HAP-1 (cell line): ENCODE measurements around the gene PRKAB1.
"Not testable (repeated sequence)": the region's sequence is repeated elsewhere in the genome, so short reads cannot be mapped to it uniquely, and the experiment has no call there.

Experiments used
- DNase-seq, 2 experiments: peaks; one replicate each; pipeline ENCODE4 v3.0.0-alpha.2; 2016 to 2020; ENCODE audit warnings: low spot score in 2 of 2
- H3K27me3 ChIP-seq: fragments of 250-450 bp; sonication (Bioruptor Pico); 2 replicates; pipeline ENCODE4 v1.5.1; 2020; ENCODE audit warnings: low read depth, mild to moderate bottlenecking, moderate library complexity
- H3K36me3 ChIP-seq: fragments of 250-450 bp; sonication (Bioruptor Pico); replicated peaks from 2 replicates; pipeline ENCODE4 v1.5.1; 2020; ENCODE audit warnings: mild to moderate bottlenecking
- H3K4me1 ChIP-seq: fragments of 250-450 bp; sonication (Bioruptor Pico); 2 replicates; pipeline ENCODE4 v1.5.1; 2020; ENCODE audit warnings: mild to moderate bottlenecking
- H3K4me3 ChIP-seq: fragments of 250-450 bp; sonication (Bioruptor Pico); 2 replicates; pipeline ENCODE4 v1.5.1; 2020; ENCODE audit warnings: mild to moderate bottlenecking, moderate library complexity
- H3K9me3 ChIP-seq: fragments of 250-450 bp; sonication (Bioruptor Pico); 2 replicates; pipeline ENCODE4 v1.5.1; 2020; ENCODE audit warnings: mild to moderate bottlenecking, moderate library complexity
- in situ Hi-C: fragments of 300-500 bp; cut with MboI; formaldehyde crosslinking; loops from 3 replicates; pipeline ENCODE4 v1.14.3; 2020; ENCODE audit warnings: low sequenced_read_pairs, inconsistent platforms, mixed read lengths

The PRKAB1 gene

GRCh38 chr12:119645535-119646059 is 22.3 kb upstream of the PRKAB1 start:
- no peaks in the 10 kb centered on the region for H3K9me3 ChIP-seq
- H3K36me3 ChIP-seq = no peaks in the 10 kb centered on the region
- DNase-seq = no peak
- no peaks in the 10 kb centered on the region for H3K4me1 ChIP-seq
- in situ Hi-C loops = no loop called here
- H3K4me3 ChIP-seq = no peak overlapping the region
- H3K27me3 ChIP-seq = no peaks in the 10 kb centered on the region

- Histone ChIP-seq H3K36me3 (no peaks in the 10 kb centered on the region), H3K4me3 (no peak overlapping the region), H3K4me1 (no peaks in the 10 kb centered on the region), H3K9me3 (0 out of 2 replicates have a peak, but pooled peaks cover 5% of the 10 kb centered on the region), H3K27me3 (no peaks in the 10 kb centered on the region)
- peak in 1 of 2 experiments; percentile 31 for DNase-seq
- in situ Hi-C loops = no loop called here
Measured at GRCh38 chr12:119649202-119649808, 18.6 kb upstream of the PRKAB1 start.

GRCh38 chr12:119652665-119653064 is 15.3 kb upstream of the PRKAB1 start:
- Histone ChIP-seq H3K36me3 (no peaks in the 10 kb centered on the region), H3K4me1 (no peaks in the 10 kb centered on the region), H3K9me3 (0 out of 2 replicates have a peak, but pooled peaks cover 6% of the 10 kb centered on the region), H3K27me3 (no peaks in the 10 kb centered on the region), H3K4me3 (no peak overlapping the region)
- in situ Hi-C loops = no loop called here
- no peak for DNase-seq

- H3K4me1 ChIP-seq, H3K27me3 ChIP-seq, in situ Hi-C loops, H3K4me3 ChIP-seq, H3K9me3 ChIP-seq, H3K36me3 ChIP-seq, DNase-seq: not testable (repeated sequence)
Measured at GRCh38 chr12:119657001-119657400, 10.9 kb upstream of the PRKAB1 start.

GRCh38 chr12:119658166-119658565 is 9.8 kb upstream of the PRKAB1 start:
- H3K27me3 ChIP-seq, DNase-seq, in situ Hi-C loops, H3K4me1 ChIP-seq, H3K36me3 ChIP-seq, H3K9me3 ChIP-seq, H3K4me3 ChIP-seq: not testable (repeated sequence)

GRCh38 chr12:119659289-119659897 is 8.5 kb upstream of the PRKAB1 start:
- 0 out of 2 replicates have a peak, but pooled peaks cover 4% of the 10 kb centered on the region for H3K27me3 ChIP-seq
- in situ Hi-C loops = no loop called here
- 0 out of 2 replicates have a peak, but pooled peaks cover under 1% of the 10 kb centered on the region for H3K9me3 ChIP-seq
- peak; percentile 28 to 56 for DNase-seq
- H3K4me3 ChIP-seq = no peak overlapping the region
- H3K4me1 ChIP-seq = no peaks in the 10 kb centered on the region
- H3K36me3 ChIP-seq = no peaks in the 10 kb centered on the region

GRCh38 chr12:119660076-119660475 is 7.9 kb upstream of the PRKAB1 start:
- Histone ChIP-seq H3K27me3 (0 out of 2 replicates have a peak, but pooled peaks cover 4% of the 10 kb centered on the region), H3K36me3 (no peaks in the 10 kb centered on the region), H3K9me3 (no peaks in the 10 kb centered on the region), H3K4me3 (no peak overlapping the region), H3K4me1 (no peaks in the 10 kb centered on the region)
- in situ Hi-C loops = no loop called here
- DNase-seq = no peak

- no peak for DNase-seq
- in situ Hi-C loops = no loop called here
- Histone ChIP-seq H3K4me1 (no peaks in the 10 kb centered on the region), H3K9me3 (no peaks in the 10 kb centered on the region), H3K27me3 (0 out of 2 replicates have a peak, but pooled peaks cover 4% of the 10 kb centered on the region), H3K36me3 (no peaks in the 10 kb centered on the region), H3K4me3 (no peak overlapping the region)
Measured at GRCh38 chr12:119661882-119662281, 6.1 kb upstream of the PRKAB1 start.

- H3K9me3 ChIP-seq = no peaks in the 10 kb centered on the region
- 0 out of 2 replicates have a peak, but pooled peaks cover 3% of the 10 kb centered on the region for H3K4me1 ChIP-seq
- in situ Hi-C loops = no loop called here
- H3K27me3 ChIP-seq = 0 out of 2 replicates have a peak, but pooled peaks cover 4% of the 10 kb centered on the region
- H3K36me3 ChIP-seq = no peaks in the 10 kb centered on the region
- no peak overlapping the region for H3K4me3 ChIP-seq
- DNase-seq = no peak
Measured at GRCh38 chr12:119664642-119665041, 3.3 kb upstream of the PRKAB1 start.

GRCh38 chr12:119665164-119665929 is 2.6 kb upstream of the PRKAB1 start:
- in situ Hi-C loops = no loop called here
- Histone ChIP-seq H3K36me3 (peaks cover 2% of the 10 kb centered on the region), H3K4me3 (no peak overlapping the region), H3K4me1 (0 out of 2 replicates have a peak, but pooled peaks cover 3% of the 10 kb centered on the region), H3K27me3 (no peaks in the 10 kb centered on the region), H3K9me3 (no peaks in the 10 kb centered on the region)
- DNase-seq = no peak

- no peak for DNase-seq
- H3K9me3 ChIP-seq = no peaks in the 10 kb centered on the region
- in situ Hi-C loops = no loop called here
- no peak overlapping the region for H3K4me3 ChIP-seq
- no peaks in the 10 kb centered on the region for H3K27me3 ChIP-seq
- peaks cover 11% of the 10 kb centered on the region for H3K36me3 ChIP-seq
- H3K4me1 ChIP-seq = 0 out of 2 replicates have a peak, but pooled peaks cover 3% of the 10 kb centered on the region
Measured at GRCh38 chr12:119666226-119666795, 1.6 kb upstream of the PRKAB1 start.

GRCh38 chr12:119666900-119667576 is 895 bp upstream of the PRKAB1 start:
- Histone ChIP-seq H3K9me3 (no peaks in the 10 kb centered on the region), H3K27me3 (no peaks in the 10 kb centered on the region), H3K4me3 (peak overlapping the region; percentile 89), H3K4me1 (0 out of 2 replicates have a peak, but pooled peaks cover 3% of the 10 kb centered on the region), H3K36me3 (peaks cover 16% of the 10 kb centered on the region)
- DNase-seq = no peak
- in situ Hi-C loops = no loop called here

GRCh38 chr12:119668324-119668841 is 450 bp downstream of the PRKAB1 start:
- in situ Hi-C loops = no loop called here
- Histone ChIP-seq H3K36me3 (peaks cover 27% of the 10 kb centered on the region), H3K27me3 (no peaks in the 10 kb centered on the region), H3K9me3 (no peaks in the 10 kb centered on the region), H3K4me1 (0 out of 2 replicates have a peak, but pooled peaks cover 3% of the 10 kb centered on the region), H3K4me3 (peak overlapping the region; percentile 89)
- no peak for DNase-seq
